Activated T-cell treated with anti-CD3 and anti-CD28 coated beads, Interleukin-2, amount 50 U/mL, for 1 hour (primary cell): ENCODE measurements around the gene STARD5.
"Not testable (repeated sequence)": the region's sequence is repeated elsewhere in the genome, so short reads cannot be mapped to it uniquely, and the experiment has no call there.

Experiments used
- DNase-seq: peaks from one replicate; pipeline ENCODE4 v3.0.0-alpha.2; 2020

Gene STARD5

DNA sequence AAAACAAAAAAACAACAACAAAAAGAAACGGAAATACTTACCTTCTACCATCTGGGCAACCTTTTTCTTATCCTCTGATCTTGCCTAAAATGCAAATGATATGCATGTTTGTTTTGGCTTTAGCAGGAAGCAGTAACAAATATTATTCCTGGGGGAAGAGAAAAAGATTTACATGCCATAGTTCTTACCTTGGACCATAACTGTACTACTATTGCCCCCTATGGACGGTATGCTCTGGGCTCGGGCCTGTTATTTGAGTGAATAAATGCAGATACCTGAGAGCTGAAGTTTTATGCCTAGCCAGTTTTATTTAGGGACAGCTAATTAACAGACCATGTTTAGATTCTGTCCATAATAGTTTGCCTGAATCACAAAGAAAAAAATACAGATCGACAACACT lies 12.6 kb upstream of the STARD5 start:
- peak; percentile 33 for DNase-seq

DNA sequence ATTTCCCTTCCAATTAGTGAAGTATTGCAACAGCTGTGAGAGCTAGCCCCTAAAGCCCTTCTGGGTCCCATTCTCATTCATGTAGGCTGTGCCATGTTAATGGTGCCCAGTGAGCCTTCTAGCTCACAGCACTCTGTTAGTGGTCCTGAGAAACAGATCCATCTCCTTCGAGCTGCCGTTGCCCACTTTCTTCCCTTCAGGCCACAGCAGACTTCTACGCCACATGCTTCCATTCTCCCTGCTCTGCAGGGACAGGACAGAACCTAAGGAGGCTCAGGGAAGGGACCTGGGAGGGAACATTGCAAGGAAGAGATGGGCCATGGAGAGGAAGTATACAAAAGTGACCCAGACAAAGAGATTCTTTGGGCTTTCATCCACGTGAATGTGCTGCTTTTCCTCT lies 11.7 kb upstream of the STARD5 start:
- no peak for DNase-seq

DNA sequence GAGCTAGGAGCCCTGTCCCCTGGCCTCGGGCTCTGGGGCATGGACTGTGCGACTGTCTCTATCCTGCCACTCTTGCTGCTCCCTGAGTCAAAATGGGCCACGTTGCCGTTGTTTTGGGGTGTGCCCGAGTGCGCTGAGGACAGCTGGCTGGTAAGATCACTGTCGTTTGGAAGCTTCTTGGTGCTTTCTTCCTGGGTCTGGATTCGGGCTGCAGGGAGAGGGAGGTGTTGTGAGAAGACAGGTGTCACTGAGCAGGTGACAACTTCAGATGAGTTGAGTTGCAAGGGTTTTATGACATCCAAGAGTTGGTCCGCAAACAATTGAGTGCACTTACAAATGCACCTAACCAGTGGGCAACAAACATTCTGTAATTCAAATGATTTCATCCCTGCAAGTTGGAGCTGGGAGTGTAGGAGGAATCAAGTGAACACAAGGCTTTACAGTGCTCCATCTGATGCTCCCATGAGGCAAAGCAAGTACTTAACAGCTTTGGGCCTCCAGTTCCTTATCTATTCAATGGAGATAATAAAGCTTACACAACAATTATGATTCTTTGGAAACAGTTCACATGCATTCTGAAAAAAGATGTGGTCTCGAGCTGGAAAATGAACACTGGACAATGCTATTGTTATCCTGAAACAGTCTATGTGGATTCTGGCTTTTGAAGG lies 11.0 kb upstream of the STARD5 start:
- no peak for DNase-seq

DNA sequence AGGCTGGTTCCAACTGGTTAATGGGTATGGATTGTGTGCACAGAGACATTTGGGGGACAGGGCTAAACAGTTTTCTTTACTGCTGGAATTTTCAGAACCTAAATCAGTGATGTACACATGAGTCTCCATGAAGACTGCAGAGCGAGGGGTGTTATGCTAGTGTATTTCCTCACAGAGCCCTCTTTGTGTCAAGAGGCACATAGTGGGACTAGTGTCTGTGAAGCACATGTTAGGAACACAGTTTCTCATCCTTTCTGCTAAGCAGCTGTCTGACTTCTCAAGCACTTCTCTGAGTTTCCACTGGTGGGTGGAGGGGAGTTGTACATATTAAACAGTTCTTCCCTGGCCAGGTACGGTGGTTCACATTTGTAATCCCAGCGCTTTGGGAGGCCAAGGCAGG lies 9.4 kb upstream of the STARD5 start:
- no peak for DNase-seq

DNA sequence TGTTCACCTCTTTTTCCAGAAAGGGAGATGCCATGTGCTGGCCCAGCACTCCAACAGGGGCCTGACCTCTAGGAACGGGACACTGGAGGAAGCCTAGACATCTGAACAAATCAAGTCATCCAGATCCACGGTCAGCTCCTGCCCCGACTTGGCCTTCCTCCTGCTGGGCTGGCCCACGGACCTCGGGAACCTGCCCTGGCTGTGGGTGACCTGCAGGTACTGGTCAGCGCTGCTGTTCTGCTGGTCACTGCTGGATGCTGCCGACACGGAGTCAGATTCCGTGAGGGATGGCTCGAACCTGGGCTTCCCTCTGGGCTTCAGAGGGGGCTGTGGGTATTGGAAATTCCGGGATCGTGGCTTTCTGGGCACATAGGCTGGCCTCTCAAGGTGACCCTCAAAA lies 8.4 kb upstream of the STARD5 start:
- no peak for DNase-seq

DNA sequence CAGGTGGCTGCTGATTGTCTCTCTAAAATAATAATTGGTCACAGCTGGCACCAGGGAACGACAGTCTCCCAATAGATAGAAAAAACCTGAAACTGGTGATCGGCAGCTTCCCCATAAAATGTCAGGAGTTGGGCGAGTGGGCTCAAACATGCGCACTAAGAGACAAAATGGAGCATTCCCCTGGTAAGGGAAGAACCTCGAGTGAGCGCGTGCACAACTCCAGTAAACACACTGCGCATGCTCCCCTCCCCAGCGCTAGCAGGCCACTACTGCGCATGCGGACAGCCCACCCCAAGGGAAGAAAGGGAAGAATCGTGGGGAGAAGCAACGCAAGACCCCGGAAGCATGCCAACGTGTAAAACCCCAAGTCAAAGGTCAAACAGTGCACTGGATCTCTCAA lies 7.7 kb upstream of the STARD5 start:
- DNase-seq: no peak

DNA sequence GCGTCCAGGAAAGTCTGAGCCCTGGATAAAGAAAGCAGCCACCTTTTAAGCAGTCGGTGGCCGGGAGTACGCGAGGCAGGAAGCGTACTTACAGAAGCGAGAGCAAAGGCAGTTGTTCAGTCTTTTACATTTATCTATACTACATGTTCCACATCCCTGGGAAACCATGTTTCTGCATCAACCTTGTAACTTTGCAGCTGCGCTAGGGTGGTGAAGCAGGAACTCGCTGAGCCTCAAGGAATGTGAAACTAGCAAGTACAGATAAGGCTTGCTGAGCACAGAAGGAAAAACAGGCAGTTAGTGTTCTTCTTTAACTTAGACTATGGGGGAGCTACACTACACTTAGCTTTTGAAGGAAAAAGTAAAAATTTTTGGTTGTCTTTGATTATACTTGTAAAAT lies 7.2 kb upstream of the STARD5 start:
- DNase-seq: not testable (repeated sequence)

DNA sequence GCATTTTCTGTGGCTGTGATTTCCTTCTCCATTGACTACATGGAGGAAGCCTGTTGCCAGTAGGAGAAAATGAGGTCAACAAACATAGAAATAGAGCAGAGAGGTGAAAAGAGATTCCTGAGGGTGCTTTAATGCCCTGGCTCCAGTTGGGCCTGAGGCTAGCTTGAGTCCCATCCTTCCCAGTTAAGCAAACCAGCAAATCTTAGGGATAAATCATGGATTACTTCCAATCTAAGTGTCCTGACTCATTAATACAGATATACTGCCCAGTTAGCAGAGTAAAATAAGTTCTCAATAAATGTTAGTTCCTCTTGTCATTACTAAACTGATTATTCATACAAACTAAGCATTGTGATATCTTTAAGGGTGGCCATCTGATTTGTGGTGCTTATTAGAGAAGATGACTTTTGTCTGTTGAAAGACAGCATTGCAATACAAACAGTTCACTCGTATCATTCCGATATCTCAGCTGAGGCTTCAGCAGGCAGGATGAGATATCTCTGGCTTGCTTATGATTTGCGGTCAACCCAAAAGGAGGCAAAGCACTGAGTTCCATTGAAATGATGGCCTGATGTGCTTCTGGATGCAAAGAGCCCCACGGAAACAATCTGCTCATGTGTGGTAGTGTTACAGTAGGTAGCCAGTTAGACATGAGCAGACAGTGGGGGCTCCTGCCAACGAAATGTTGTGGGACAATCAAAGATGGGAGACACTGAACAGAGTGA lies 6.6 kb upstream of the STARD5 start:
- DNase-seq: no peak

DNA sequence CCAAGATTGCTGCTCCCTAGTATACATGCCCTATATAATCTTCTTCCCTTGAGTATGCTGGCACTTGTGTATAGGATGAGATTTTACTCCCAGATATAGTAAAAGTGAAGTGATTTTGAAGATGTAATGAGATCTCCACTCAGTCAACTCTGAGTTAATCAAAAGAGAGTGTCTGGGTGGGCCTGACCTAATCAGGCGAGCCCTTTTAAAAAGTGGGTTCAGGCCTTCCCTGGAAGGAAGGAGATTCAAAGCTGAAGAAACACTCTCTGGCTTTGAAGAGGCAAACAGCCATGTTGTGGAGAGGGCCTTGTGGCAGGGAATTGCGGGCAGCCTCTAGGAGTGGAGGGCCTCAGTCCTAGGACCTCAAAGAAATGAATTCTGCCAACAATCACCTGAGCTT lies 5.5 kb upstream of the STARD5 start:
- no peak for DNase-seq

DNA sequence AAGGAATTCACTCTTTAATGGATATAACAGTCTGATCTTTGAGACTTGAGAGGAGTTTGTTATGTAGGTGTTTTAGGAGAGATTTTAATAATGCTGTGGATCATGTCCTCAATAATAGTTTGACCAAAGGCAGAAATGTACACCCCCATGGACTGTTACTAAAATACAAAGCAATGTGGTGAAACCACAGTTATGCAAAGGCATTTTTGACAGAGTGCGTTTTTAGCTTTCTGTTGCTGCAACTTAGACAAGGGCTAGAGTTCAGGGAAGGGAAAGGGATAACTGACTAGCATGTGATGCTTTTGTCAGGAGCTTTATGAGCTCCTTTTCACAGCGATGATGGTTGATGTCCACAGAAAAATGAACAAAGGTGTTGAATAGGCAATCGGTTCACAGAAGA lies 3.6 kb upstream of the STARD5 start:
- DNase-seq: no peak

DNA sequence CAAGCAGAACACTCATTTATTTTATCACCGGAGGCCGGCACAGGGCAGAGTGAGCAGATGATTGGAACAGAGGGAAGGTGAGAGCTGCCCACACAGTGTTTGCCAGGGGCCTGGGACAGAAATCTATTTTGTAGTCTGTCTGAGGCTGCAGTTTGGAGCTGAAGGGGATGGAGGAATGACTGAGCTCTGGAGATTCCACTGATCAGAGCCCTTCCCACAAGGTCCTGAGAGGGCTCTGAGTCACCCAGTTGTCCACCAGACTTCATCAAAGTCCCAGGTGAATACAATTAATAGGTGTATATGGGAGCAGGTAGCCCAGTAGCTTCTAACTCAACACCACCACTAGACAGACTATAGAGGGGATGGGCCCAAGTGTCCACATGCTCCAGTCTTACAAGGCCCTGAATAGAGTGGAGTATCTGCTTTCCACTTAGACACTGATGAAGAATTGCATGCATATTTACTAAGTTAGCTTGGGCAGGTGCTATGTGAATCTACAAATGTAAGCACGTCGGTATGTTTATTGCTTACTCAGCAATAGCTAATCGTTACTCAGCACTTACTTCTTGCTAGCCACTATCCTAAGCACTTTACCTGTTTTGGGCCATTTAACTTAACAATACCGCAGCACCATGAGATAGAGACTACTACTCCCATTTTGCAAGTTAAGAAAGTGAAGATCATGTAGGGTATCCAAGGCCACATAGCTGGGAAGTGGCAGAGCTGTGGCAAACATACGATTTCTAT lies 2.7 kb upstream of the STARD5 start:
- no peak for DNase-seq

DNA sequence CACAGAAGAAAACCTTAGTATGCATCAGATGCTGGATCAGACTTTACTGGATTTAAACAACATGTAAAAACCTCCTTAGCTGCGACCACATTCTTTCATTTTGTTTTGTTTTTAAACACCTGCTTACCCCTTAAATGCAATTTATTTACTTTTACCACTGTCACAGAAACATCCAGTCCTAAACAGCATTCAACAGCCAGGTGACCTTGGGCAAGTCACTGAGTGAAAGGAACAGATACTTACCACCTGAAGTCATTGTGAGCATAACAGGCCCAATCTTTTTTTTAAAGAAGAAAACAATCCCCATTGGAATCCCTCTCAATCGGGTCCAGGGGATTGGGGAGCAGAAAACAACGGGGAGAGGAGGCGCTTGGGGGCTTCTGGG lies 390 bp downstream of the STARD5 start:
- DNase-seq: no peak

DNA sequence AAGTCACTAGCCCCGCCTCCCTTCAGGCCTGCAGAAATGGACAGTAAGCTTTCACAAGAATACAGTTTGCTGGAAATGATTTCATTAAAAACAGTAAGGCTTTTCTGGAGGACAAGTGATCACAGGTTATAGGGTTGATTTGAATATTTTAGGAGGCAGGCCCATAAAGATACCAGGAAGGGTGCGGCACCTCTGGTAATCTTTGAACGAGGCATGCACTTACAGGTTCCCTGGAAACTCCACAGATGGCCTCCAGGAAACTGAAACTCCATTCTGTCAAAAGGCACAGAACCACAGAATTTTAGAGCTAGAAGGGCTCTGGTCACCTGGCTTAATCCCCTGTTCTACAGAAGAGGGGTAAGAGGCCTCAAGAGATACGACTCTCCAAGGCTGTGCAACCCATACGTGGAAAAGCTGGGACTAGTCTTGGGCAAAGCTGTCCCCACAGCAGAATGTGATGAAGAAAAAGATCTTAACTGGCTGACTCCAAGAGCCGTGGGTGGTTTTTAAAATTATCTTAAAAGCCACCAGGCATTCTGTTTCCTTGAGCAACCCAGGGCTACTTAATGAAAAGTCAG lies 1.2 kb downstream of the STARD5 start:
- DNase-seq: no peak

DNA sequence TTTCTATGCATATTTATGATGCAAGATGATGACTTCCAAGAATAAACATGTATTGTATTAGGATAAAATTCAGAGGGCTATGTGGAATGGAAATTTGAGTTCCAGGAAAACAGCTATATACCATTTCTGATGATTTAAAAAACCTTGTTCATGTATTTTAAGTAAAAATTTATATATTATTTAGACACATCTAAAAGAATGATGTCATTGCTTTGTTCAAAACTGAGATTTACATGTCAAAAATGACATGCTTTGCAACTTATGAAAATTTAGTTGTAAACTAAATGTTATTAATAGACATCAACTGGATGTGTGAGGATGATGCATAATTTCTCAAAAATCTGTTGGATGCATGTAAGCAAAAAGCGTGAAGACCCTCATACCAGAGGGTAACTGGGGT lies 2.3 kb downstream of the STARD5 start:
- no peak for DNase-seq

DNA sequence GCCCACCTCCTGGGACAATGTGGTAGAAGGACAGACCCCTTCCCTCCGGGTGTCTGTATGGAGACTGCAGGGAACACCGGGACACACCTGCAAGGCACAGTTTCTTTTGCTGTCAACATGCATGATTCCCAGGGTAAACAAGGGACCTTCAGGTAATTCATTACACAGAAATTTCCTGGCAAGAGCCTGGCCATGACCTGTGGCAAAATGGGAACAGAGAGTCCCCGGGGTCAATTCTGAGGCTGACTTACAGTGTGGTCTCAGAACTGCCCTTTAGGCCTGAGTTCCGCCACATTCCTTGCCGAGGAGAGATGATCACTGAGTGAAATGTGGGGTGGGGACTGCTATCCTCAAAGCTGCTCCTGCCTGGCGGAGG lies 6.3 kb downstream of the STARD5 start:
- peak; percentile 0 for DNase-seq

DNA sequence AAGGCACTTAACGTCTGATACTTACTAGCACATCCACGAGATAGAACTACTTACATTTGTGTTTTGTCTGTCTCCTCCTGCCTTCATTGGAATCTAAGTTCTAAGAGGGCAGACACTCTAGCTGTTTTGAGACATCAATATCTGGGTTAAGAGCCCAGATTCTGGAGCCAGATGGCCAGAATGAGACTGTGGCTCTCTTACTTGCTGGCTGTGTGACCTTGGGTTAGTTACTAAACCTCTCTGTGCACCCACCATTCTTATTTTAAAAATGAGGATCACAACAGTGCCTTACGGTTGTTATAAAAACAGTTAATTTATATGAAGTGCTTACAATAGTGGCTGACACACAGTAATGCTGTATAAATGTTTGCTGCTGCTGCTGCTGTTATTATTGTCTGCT lies 7.7 kb downstream of the STARD5 start:
- no peak for DNase-seq

DNA sequence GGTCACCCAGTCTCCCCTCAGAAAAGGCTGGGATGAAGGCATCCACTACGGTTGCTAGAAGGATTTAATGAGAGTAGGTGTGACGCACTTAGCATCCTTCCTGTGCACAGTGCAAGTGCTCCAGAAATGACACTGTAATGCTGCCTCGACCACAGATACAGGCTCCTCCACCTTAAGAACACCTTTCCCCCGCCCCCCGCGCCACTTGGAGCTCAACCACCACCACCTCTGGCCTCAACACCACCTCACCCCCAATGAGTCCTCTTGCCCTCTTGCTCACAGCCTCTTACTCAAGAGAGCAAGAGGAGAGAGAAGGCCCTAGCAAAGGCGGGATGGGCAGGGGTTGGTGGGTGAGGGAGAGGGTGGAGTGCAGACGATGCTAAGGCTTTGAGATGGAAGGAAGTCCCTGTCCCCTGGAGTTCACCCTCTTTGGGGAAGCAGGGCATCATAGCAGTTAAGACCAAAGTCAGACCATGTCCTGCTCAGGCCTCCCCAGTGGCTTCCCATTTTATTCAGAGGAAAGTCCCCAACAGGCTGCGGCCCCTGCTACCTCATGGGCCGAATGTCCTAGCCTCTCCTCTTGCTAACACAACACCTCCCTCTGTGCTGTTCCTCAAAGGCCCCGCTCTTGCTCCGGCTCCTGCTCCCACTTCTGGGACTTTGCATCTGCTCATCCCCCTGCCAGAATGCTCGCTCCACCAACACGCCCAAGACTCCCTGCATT lies 8.3 kb downstream of the STARD5 start:
- peak; percentile 15 for DNase-seq

DNA sequence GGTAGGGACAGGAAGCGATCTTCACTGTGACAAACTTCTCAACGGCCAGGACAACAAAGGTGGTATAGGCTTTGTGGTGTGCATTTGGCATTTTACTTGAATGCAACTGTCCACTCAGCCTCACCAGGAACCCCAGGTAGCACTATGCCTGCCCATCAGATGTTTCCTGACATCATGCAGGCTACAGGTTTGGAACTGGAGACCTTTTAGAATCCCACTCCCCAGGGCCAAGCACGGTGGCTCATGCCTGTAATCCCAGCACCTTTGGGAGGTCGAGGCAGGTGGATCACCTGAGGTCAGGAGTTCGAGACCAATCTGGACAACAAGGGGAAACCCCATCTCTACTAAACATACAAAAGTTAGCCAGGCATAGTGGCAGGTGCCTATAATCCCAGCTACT lies 9.6 kb downstream of the STARD5 start:
- no peak for DNase-seq

DNA sequence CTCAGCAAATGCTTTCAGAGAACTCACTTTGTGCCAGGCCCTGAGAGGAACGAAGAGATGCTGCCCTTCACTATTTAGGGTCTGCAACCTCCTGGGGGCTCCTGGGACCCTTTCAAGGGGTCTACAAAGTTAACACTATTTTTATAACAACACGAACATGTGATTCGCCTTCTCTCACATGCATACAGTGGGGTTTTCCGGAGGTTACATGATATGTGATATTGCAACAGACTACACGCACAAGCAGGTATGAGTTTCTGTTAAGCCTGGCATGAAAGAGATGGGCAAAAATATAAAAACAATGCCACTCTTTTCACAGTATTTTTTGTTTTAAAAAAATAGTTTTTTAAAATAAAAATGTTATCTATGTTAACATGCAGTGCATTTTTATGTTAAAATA lies 10.3 kb downstream of the STARD5 start:
- DNase-seq: no peak

DNA sequence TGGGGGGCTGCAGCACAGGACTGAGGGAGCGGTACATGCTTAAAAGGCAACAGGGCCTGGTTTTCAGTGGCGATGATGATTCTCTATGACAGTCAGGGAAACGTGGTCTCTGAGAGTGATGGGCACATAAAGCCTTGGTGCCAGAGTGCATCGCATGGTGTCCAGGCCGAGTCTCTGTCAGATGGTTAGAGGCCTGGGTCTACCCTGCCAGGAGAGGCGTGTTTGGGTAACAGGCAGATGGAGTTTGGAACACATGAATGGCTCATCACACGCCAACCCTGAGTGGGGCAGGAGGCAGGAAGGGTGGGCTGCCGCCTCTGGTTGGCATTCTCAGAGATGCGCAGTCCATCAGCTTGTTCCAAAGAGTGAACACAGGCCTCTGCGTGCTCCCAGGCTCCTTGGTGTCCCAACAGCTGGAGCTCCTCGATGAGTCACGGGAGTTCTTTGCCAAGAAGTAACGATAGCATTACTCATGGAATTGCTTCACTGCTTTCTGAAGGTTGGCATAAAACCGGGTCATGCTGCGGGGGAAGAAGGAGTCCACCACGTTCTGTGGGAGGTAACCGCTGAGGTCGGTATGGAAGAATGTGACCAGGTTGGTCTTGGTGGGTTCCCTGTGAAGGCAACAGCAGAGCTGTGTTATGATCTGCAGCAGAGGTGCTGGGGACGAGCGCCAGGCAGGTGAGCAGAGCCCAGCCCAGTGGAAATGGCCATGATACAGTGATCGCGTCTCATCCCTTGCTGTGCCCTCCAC lies 11.0 kb downstream of the STARD5 start:
- DNase-seq: no peak

DNA sequence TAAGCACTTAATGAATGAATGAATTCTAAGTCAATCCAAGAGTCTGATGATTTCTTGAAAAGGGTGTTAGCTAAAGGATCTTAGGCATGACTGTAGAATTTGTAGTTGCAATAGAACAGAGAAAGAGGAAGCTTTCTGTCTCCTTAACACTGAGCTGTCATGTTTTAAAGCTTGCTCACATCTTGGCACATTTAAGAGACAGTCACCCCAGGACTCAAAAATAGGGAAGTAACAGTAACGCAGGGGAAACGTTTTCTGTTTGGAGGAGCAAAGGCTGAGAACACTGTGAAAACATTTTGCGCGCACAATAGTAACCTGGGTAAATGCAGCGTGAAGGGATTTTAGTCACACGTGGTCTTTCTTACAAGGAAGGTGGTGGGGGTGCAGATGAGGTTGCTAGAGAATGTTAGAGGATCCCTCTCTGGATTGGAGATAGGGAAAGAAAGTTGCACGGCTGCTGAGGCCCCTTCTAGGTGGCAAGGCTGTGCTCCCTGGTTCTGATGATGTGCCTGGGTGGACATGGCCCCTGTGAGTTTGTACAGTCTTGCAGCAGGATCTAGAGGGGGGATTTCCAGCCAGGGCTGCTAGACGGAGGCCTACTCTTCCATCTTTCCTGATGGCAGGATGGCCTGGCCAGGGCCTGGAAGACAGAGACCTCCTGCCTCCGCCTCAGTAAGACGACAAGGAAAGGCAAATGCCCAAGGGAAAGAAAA lies 12.0 kb downstream of the STARD5 start:
- no peak for DNase-seq

DNA sequence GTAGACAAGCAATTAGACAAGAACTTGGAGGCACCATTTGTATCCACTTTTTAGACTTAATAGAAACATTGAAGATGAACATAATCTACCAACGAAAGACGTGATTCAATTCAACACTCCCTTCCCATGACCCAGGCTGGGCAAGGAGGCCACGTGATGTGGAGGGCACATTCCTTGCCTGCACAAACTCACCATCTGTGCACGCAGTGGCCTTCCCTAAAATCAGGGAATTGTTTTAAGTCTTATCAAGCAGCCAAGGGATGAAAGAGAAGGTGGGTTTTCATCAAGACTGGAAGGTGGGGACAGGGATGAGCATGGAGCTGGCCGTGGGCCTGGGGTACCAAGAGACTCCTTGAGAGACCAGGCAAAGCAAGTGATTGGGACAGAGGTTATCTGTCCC lies 13.5 kb downstream of the STARD5 start:
- DNase-seq: no peak
